ENCODE measurements around the gene GDPD2. TPM values are rescaled to one million over a fixed set of nuclear protein-coding genes. Genes with fewer than 3 reads are reported as not detected.

Gene GDPD2
- total and polyA plus RNA-seq, 2 of the 13 experiments (the other 11 are each of a cell fraction or from before 2014, with no cell fraction given): 0.04 to 0.08 TPM

DNA sequence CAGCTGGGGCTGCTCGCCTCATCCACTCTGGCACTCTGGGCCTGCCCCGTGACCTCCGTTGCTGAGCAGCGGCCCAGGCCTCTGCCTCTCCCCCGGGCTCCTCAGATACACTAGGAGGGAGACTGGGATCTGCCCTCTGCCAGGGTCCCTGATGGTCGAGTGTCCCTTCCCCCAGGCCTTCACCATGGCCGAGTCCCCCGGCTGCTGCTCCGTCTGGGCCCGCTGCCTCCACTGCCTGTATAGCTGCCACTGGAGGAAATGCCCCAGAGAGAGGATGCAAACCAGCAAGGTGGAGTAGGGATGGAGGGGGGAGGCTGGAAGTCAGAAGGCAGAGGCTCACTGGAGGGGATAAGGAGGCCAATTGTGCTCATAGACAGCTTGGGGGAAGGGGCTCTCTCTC, 1.7 kb downstream of the GDPD2 start:
- in situ Hi-C loops (cut with HindIII; ENCODE audit: extremely low pct_ligation_motif_present, low pct_unique_long_range_greater_than_20kb): no loop called here
- H3K9me3 ChIP-seq (ENCODE audit: low read length): no peaks in the 10 kb centered on the region
- ChIA-PET CTCF (ENCODE audit: low intra/inter-chr PET ratio, low total read pairs) (no interaction called here), POLR2A (no interaction called here)
- intact Hi-C loops (cut with micrococcal nuclease; ENCODE audit: unreplicated experiment): loop anchor here (10.0 kb wide), 1 partner anchor 240 kb away; no protein-coding TSS in a partner anchor
- H3K4me1 ChIP-seq (ENCODE audit: insufficient read depth, low read length): peaks cover 18% of the 10 kb centered on the region
- no peak overlapping the region for H3K4me3 ChIP-seq (replicated peaks in 1 of 3; ENCODE audit: insufficient read depth in 1 of 3, low read depth in 2 of 3, low read length in 3 of 3)
- no peak for DNase-seq (ENCODE audit: low spot score)
- H3K4me2 ChIP-seq (ENCODE audit: low read depth, low read length): no peak overlapping the region
- no peak for ATAC-seq
- no peaks in the 10 kb centered on the region for H3K36me3 ChIP-seq (replicated peaks in 1 of 2; ENCODE audit: control insufficient read depth in 1 of 2, insufficient read depth in 2 of 2, low read length in 2 of 2)
- WGBS (ENCODE audit: low lambda C conversion rate): 56% methylated on average over 5 of the region's 10 CpGs
- H3K27ac ChIP-seq (ENCODE audit: extremely low read length, insufficient read depth, low read length): no peak overlapping the region
- no peak overlapping the region for H3K9ac ChIP-seq (ENCODE audit: insufficient read depth, low read depth, low read length)
- H2AFZ ChIP-seq (ENCODE audit: low read length): no peak overlapping the region
- no peaks in the 10 kb centered on the region for H3K27me3 ChIP-seq (ENCODE audit: control insufficient read depth in 1 of 2, insufficient read depth in 2 of 2, low read length in 2 of 2)
- no peak for FAIRE-seq
- H3K79me2 ChIP-seq (ENCODE audit: insufficient read depth, low read length): no peaks in the 10 kb centered on the region
- BruUV-seq (replicated peaks): no TSS peak
- H4K20me1 ChIP-seq (ENCODE audit: insufficient read depth, low read length): no peaks in the 10 kb centered on the region
- no peak for TF ChIP-seq ZNF629 (CRISPR knock-in tag; conservative IDR thresholded peaks at IDR 0.05)
- no peak for TF ChIP-seq RCOR2 (CRISPR knock-in tag; IDR thresholded peaks at IDR 0.05)
- no peak for TF ChIP-seq ELF1 (CRISPR knock-in tag; IDR thresholded peaks at IDR 0.05)
- TF ChIP-seq, protein P1, sequence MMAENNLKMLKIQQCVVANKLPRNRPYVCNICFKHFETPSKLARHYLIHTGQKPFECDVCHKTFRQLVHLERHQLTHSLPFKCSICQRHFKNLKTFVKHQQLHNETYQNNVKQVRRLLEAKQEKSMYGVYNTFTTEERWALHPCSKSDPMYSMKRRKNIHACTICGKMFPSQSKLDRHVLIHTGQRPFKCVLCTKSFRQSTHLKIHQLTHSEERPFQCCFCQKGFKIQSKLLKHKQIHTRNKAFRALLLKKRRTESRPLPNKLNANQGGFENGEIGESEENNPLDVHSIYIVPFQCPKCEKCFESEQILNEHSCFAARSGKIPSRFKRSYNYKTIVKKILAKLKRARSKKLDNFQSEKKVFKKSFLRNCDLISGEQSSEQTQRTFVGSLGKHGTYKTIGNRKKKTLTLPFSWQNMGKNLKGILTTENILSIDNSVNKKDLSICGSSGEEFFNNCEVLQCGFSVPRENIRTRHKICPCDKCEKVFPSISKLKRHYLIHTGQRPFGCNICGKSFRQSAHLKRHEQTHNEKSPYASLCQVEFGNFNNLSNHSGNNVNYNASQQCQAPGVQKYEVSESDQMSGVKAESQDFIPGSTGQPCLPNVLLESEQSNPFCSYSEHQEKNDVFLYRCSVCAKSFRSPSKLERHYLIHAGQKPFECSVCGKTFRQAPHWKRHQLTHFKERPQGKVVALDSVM (CRISPR knock-in tag; IDR thresholded peaks at IDR 0.05): no peak
- TF ChIP-seq, protein P2, sequence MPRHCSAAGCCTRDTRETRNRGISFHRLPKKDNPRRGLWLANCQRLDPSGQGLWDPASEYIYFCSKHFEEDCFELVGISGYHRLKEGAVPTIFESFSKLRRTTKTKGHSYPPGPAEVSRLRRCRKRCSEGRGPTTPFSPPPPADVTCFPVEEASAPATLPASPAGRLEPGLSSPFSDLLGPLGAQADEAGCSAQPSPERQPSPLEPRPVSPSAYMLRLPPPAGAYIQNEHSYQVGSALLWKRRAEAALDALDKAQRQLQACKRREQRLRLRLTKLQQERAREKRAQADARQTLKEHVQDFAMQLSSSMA (CRISPR knock-in tag; IDR thresholded peaks at IDR 0.05): no peak
- TF ChIP-seq MXI1 (IDR thresholded peaks at IDR 0.05; ENCODE audit: borderline replicate concordance, low read depth, low read length): no peak
- no peak for TF ChIP-seq EP300 (IDR thresholded peaks at IDR 0.05; ENCODE audit: low read depth in 2 of 2, low read length in 2 of 2)
- TF ChIP-seq EP300 (CRISPR knock-in tag; IDR thresholded peaks at IDR 0.05; ENCODE audit: borderline replicate concordance): no peak
- TF ChIP-seq GATAD1 (CRISPR knock-in tag; IDR thresholded peaks at IDR 0.05): no peak
- TF ChIP-seq SOX5 (CRISPR knock-in tag; IDR thresholded peaks at IDR 0.05; ENCODE audit: borderline replicate concordance): no peak
- TF ChIP-seq, protein P3, sequence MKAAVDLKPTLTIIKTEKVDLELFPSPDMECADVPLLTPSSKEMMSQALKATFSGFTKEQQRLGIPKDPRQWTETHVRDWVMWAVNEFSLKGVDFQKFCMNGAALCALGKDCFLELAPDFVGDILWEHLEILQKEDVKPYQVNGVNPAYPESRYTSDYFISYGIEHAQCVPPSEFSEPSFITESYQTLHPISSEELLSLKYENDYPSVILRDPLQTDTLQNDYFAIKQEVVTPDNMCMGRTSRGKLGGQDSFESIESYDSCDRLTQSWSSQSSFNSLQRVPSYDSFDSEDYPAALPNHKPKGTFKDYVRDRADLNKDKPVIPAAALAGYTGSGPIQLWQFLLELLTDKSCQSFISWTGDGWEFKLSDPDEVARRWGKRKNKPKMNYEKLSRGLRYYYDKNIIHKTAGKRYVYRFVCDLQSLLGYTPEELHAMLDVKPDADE (CRISPR knock-in tag; IDR thresholded peaks at IDR 0.05): no peak
- TF ChIP-seq GTF2F1 (IDR thresholded peaks at IDR 0.05; ENCODE audit: low read length): no peak
- TF ChIP-seq ARNTL (CRISPR knock-in tag; IDR thresholded peaks at IDR 0.05): no peak
- TF ChIP-seq ZNF460 (CRISPR knock-in tag; IDR thresholded peaks at IDR 0.05; ENCODE audit: borderline replicate concordance): no peak
- no peak for TF ChIP-seq SIX1 (CRISPR knock-in tag; IDR thresholded peaks at IDR 0.05; ENCODE audit: borderline replicate concordance)
- TF ChIP-seq NCOR1 (IDR thresholded peaks at IDR 0.05; ENCODE audit: borderline replicate concordance, low read length): no peak
- TF ChIP-seq, protein P4, sequence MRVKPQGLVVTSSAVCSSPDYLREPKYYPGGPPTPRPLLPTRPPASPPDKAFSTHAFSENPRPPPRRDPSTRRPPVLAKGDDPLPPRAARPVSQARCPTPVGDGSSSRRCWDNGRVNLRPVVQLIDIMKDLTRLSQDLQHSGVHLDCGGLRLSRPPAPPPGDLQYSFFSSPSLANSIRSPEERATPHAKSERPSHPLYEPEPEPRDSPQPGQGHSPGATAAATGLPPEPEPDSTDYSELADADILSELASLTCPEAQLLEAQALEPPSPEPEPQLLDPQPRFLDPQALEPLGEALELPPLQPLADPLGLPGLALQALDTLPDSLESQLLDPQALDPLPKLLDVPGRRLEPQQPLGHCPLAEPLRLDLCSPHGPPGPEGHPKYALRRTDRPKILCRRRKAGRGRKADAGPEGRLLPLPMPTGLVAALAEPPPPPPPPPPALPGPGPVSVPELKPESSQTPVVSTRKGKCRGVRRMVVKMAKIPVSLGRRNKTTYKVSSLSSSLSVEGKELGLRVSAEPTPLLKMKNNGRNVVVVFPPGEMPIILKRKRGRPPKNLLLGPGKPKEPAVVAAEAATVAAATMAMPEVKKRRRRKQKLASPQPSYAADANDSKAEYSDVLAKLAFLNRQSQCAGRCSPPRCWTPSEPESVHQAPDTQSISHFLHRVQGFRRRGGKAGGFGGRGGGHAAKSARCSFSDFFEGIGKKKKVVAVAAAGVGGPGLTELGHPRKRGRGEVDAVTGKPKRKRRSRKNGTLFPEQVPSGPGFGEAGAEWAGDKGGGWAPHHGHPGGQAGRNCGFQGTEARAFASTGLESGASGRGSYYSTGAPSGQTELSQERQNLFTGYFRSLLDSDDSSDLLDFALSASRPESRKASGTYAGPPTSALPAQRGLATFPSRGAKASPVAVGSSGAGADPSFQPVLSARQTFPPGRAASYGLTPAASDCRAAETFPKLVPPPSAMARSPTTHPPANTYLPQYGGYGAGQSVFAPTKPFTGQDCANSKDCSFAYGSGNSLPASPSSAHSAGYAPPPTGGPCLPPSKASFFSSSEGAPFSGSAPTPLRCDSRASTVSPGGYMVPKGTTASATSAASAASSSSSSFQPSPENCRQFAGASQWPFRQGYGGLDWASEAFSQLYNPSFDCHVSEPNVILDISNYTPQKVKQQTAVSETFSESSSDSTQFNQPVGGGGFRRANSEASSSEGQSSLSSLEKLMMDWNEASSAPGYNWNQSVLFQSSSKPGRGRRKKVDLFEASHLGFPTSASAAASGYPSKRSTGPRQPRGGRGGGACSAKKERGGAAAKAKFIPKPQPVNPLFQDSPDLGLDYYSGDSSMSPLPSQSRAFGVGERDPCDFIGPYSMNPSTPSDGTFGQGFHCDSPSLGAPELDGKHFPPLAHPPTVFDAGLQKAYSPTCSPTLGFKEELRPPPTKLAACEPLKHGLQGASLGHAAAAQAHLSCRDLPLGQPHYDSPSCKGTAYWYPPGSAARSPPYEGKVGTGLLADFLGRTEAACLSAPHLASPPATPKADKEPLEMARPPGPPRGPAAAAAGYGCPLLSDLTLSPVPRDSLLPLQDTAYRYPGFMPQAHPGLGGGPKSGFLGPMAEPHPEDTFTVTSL (CRISPR knock-in tag; IDR thresholded peaks at IDR 0.05; ENCODE audit: borderline replicate concordance): no peak

Measured in HepG2 (cell line).